DMS79 (cell line): Measurements from ENCODE around the gene CHRNA5.

Experiments
- DNase-seq: peaks from one replicate; lab custom pipeline; 2025; lab: John Stamatoyannopoulos, UW

CHRNA5 gene

DNA sequence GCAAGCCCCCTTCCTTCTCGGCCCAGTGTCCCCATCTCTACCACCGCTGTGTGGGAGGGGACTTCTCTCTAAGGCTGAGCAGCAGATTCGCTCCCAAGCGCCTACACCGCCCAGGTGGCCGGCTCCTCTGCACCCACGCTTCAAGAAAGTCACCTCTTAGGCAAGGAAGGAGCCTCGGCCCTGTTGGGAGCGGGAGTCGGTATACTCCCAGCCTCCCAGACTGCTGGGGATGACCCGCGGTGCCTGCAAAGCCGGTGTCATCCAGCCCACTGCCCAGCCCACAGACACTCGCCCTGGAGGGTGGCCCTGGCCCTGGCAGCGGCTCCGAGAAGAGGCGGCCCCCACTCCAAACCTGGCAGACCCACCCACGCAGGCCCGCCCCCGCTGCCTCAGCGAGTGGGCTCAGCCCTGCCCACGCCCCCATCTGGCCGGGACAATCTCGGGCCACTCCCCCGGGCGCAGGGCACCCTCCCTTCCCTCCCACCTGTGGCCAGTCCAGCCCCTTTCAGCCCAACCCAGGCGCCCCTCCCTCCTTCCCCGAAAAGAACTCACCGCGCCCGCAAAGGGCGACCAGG is 75.3 kb downstream of the CHRNA5 start:
- DNase-seq = no peak

DNA sequence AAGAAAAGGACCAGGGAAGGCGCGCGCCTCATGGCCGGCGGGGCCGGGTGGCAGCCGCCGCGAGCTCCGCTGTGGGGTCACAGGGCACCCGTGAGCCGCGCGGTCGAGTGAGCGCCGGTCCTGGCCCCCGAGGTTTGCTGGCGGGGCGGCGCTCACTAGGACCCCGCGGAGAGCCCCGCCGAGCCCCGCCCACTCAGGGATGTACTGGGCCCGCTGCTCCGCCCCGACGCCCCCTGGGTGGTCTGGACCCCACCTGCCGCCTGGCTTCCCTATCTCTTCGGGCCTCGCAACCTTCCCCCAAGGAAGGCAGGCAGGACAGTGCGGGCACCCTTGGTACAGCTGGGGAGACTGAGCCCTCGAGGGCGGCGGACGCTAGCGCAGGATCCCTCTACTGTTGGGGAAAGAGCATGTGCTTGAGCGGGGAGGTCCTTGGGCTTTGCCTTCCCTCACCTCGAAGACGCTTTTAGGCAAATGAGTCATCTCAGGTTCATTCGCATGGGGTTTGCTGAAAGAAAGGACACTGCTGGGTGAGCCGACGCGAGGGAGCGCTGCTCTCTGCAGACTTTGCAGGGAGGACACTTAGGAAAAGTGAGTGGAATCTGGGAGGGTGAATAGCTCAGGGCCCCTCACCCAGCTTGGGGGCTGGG is 75.9 kb downstream of the CHRNA5 start, which contains the start of gene CHRNB4:
CHRNB4 (minus strand) TSS at position 109 of the 647 bp plus-strand sequence; CDS start at position 32, 77 bp downstream.
- no peak for DNase-seq

DNA sequence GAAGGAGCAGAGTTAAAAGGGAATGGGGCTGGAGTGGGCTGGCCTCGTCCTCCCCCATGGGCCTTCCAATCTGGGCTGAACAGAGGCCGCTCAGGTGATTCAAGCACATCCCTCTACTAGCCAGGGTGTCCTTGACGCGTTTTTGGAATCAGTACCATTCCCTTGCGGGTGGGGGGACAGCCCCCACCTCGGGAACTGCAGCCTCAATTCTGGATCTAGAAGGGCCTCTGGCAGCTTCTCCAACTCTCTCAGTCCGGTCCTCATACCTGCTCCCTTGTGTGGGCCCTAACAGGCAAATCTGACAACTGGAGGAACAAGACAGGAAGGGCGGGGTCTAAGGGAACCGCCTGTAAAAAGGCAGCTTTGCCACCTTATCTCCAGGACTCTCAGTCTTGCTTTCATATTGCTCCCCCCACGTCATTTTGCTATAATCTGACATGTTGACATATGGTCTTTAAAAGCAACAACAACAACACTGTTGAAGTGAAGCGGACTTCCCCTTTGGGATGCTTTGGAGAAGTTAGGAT is 76.5 kb downstream of the CHRNA5 start:
- no peak for DNase-seq

DNA sequence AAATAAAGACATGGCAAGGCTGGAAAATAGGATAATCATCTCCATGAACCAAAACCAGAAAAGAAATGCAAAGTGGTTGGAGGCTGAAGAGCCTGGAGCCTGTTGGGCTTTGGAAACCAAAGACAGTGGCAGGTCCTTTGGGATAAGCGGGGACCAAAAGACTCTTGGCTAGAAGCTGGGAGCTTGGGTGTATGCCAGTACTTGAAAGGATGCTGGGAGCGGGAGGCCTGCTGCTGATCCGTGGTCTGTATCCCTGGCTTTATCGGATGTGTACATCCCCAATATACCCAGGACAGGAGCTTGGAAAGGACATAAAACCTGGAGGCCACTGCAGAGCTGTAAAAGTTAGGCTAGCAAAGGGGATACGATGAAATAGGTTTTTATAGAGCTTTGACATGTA is 77.0 kb downstream of the CHRNA5 start:
- DNase-seq = no peak
